GM12891 (cell line): Measurements from ENCODE around the gene SYT1.

Experiments
- PAX5 ChIP-seq: IDR thresholded peaks from 2 replicates; pipeline ENCODE4 v1.6.1; 2011; ENCODE audit warnings: low read length, moderate library complexity, mild to moderate bottlenecking; ENCODE audit not compliant: insufficient read depth, severe bottlenecking
- POLR2A ChIP-seq: IDR thresholded peaks from 2 replicates; pipeline ENCODE4 v1.6.1; 2011; ENCODE audit warnings: low read depth, low read length, control low read depth
- POLR2AphosphoS5 ChIP-seq: IDR thresholded peaks from 2 replicates; pipeline ENCODE4 v1.6.1; 2011; ENCODE audit warnings: low read depth, low read length, control low read depth
- POU2F2 ChIP-seq: IDR thresholded peaks from 2 replicates; pipeline ENCODE4 v1.6.1; 2011; ENCODE audit warnings: low read depth, mild to moderate bottlenecking, control low read depth, low read length, moderate library complexity
- SPI1 ChIP-seq: IDR thresholded peaks from 2 replicates; pipeline ENCODE4 v1.6.1; 2011; ENCODE audit warnings: low read depth, low read length, control low read depth
- TAF1 ChIP-seq: IDR thresholded peaks from 2 replicates; pipeline ENCODE4 v1.6.1; 2011; ENCODE audit warnings: low read depth, low read length, control low read depth

DNA sequence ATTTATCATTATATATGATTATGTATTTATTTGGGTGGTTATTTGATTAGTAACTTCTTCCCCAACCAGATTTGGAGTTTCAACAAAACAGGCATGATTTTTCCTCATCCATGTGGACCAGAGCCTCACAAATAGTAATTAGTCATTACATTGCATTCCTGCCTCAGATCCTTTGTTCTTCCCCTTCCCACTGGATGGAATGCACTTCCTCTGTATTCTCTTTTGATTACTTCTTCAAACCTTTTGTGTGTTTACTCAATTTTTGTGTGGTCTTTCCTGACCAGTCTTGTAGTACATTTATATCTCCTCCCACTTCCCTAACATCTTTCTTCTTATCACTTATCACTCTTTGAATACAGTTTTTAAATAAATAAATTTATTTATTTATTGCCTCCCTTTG, 15.5 kb downstream of the SYT1 start:
- TF ChIP-seq POLR2A (no peak), POLR2AphosphoS5 (no peak), TAF1 (no peak), POU2F2 (no peak), PAX5 (no peak), SPI1 (no peak)
